DND-41 (cell line): ENCODE measurements around the gene C15orf61.

Experiments
- ATAC-seq: fragments of 200-7000 bp; cut with Tn5 transposase; 3 replicates; pipeline ENCODE4 v1.9.1; 2021; ENCODE audit warnings: low read depth; ENCODE audit not compliant: insufficient read depth
- DNase-seq: peaks from one replicate; pipeline ENCODE4 v3.0.0-alpha.2; 2020
- H2AFZ ChIP-seq: 2 replicates; pipeline ENCODE4 v1.6.0; 2012; ENCODE audit warnings: low read depth, low read length
- H3K27ac ChIP-seq: 2 replicates; pipeline ENCODE4 v1.5.1; 2012; ENCODE audit warnings: low read length, inconsistent platforms
- H3K27me3 ChIP-seq: fragments of 200-600 bp; sonication (generic); 2 replicates; pipeline ENCODE4 v1.6.0; 2012; ENCODE audit warnings: low read length, mild to moderate bottlenecking, inconsistent platforms; ENCODE audit not compliant: insufficient read depth, poor library complexity
- H3K36me3 ChIP-seq: 2 replicates; pipeline ENCODE4 v1.5.1; 2012; ENCODE audit warnings: low read length, inconsistent platforms; ENCODE audit not compliant: insufficient read depth
- H3K4me1 ChIP-seq: 2 replicates; pipeline ENCODE4 v1.5.1; 2012; ENCODE audit warnings: mild to moderate bottlenecking, low read length; ENCODE audit not compliant: insufficient read depth
- H3K4me2 ChIP-seq: 2 replicates; pipeline ENCODE4 v1.6.0; 2012; ENCODE audit warnings: mild to moderate bottlenecking, moderate library complexity, low read length, inconsistent platforms; ENCODE audit not compliant: insufficient read depth
- H3K4me3 ChIP-seq, 2 experiments: fragments of 200-600 bp in 1 of 2; shearing (Covaris generic) in 1 of 2; 2 replicates each; pipeline ENCODE4 v1.5.1; 2012 to 2016; ENCODE audit warnings: inconsistent platforms in 2 of 2, low read length in 2 of 2, mild to moderate bottlenecking in 2 of 2, low read depth in 1 of 2, moderate library complexity in 1 of 2
- H3K79me2 ChIP-seq: 2 replicates; pipeline ENCODE4 v1.6.0; 2012; ENCODE audit warnings: low read length, inconsistent platforms; ENCODE audit not compliant: insufficient read depth
- H3K9ac ChIP-seq: 2 replicates; pipeline ENCODE4 v1.6.0; 2012; ENCODE audit warnings: low read depth, mild to moderate bottlenecking, inconsistent platforms, low read length, moderate library complexity
- H3K9me3 ChIP-seq: 2 replicates; pipeline ENCODE4 v1.5.1; 2012; ENCODE audit warnings: low read length, moderate library complexity, mild to moderate bottlenecking, inconsistent platforms; ENCODE audit not compliant: insufficient read depth, severe bottlenecking
- H4K20me1 ChIP-seq: 2 replicates; pipeline ENCODE4 v1.6.0; 2012; ENCODE audit warnings: low read length; ENCODE audit not compliant: insufficient read depth
- EZH2 ChIP-seq: IDR thresholded peaks from 3 replicates; pipeline ENCODE4 v1.6.1; 2012; ENCODE audit warnings: borderline replicate concordance, low read depth, mild to moderate bottlenecking, moderate library complexity, low read length, inconsistent platforms; ENCODE audit not compliant: severe bottlenecking
- TF ChIP-seq, protein P1 (sequence below): IDR thresholded peaks from 2 replicates; pipeline ENCODE4 v1.5.1; 2012; ENCODE audit warnings: borderline replicate concordance, low read length, moderate library complexity, mild to moderate bottlenecking; ENCODE audit not compliant: poor library complexity, severe bottlenecking; ENCODE audit errors: extremely low read depth

Gene C15orf61

DNA sequence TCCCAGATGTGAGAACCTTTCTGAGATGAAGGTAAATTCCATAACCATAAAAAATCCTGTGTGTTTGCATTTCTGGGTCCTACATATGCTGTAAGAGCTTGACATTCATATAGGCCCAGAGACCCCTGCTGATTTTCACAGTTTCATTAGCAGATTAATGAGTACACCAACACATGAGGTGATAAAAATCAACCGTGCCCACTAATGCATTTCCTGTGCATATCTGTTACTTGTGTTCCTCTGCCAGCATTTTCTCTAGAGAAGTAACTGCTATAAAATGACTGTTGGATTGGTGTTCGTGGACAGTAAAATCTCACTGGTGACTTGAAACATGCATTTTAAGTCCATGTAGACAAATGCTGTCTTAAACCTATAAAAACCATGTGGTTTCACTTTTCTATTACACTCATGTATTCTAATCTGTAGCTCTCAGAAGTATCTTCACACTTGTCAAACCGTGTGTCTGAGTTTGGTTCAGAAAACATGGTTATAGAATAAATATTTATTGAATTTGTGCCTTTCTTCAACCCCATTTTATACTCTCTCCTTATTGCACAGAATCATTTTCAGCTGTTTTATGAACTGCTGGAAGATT lies 36.1 kb downstream of the C15orf61 start:
- H3K79me2 ChIP-seq = peaks cover 16% of the 10 kb centered on the region
- TF ChIP-seq, protein P1, sequence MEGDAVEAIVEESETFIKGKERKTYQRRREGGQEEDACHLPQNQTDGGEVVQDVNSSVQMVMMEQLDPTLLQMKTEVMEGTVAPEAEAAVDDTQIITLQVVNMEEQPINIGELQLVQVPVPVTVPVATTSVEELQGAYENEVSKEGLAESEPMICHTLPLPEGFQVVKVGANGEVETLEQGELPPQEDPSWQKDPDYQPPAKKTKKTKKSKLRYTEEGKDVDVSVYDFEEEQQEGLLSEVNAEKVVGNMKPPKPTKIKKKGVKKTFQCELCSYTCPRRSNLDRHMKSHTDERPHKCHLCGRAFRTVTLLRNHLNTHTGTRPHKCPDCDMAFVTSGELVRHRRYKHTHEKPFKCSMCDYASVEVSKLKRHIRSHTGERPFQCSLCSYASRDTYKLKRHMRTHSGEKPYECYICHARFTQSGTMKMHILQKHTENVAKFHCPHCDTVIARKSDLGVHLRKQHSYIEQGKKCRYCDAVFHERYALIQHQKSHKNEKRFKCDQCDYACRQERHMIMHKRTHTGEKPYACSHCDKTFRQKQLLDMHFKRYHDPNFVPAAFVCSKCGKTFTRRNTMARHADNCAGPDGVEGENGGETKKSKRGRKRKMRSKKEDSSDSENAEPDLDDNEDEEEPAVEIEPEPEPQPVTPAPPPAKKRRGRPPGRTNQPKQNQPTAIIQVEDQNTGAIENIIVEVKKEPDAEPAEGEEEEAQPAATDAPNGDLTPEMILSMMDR = no peak
- no peak overlapping the region for H3K4me2 ChIP-seq
- no peak overlapping the region for H3K4me3 ChIP-seq
- H3K9me3 ChIP-seq = no peaks in the 10 kb centered on the region
- no peaks in the 10 kb centered on the region for H4K20me1 ChIP-seq
- no peaks in the 10 kb centered on the region for H3K27me3 ChIP-seq
- DNase-seq = no peak
- no peak overlapping the region for H2AFZ ChIP-seq
- no peak overlapping the region for H3K9ac ChIP-seq
- no peak for ATAC-seq
- H3K27ac ChIP-seq = no peak overlapping the region
- peaks cover 27% of the 10 kb centered on the region for H3K36me3 ChIP-seq
- peaks cover 8% of the 10 kb centered on the region for H3K4me1 ChIP-seq

- H3K27ac ChIP-seq = no peak overlapping the region
- H3K4me2 ChIP-seq = no peak overlapping the region
- no peaks in the 10 kb centered on the region for H3K9me3 ChIP-seq
- no peak overlapping the region for H3K9ac ChIP-seq
- H4K20me1 ChIP-seq = no peaks in the 10 kb centered on the region
- no peak overlapping the region for H3K4me3 ChIP-seq
- H3K27me3 ChIP-seq = no peaks in the 10 kb centered on the region
- peaks cover 8% of the 10 kb centered on the region for H3K4me1 ChIP-seq
- peaks cover 30% of the 10 kb centered on the region for H3K36me3 ChIP-seq
- ATAC-seq (no peak), DNase-seq (no peak)
- peaks cover 16% of the 10 kb centered on the region for H3K79me2 ChIP-seq
- H2AFZ ChIP-seq = no peak overlapping the region
- TF ChIP-seq, protein P1 = no peak
- TF ChIP-seq EZH2 = no peak
Measured at GRCh38 chr15:67558502-67558901, 37.6 kb downstream of the C15orf61 start.

- H3K27me3 ChIP-seq = no peaks in the 10 kb centered on the region
- no peak overlapping the region for H3K4me3 ChIP-seq
- TF ChIP-seq, protein P1 = no peak
- TF ChIP-seq EZH2 = no peak
- H3K27ac ChIP-seq = no peak overlapping the region
- no peak overlapping the region for H3K4me2 ChIP-seq
- H3K4me1 ChIP-seq = peaks cover 12% of the 10 kb centered on the region
- H3K36me3 ChIP-seq = peaks cover 30% of the 10 kb centered on the region
- H4K20me1 ChIP-seq = no peaks in the 10 kb centered on the region
- no peaks in the 10 kb centered on the region for H3K9me3 ChIP-seq
- no peak overlapping the region for H2AFZ ChIP-seq
- H3K9ac ChIP-seq = no peak overlapping the region
- DNase-seq (no peak), ATAC-seq (no peak)
- peaks cover 16% of the 10 kb centered on the region for H3K79me2 ChIP-seq
Measured at GRCh38 chr15:67559158-67559557, 38.2 kb downstream of the C15orf61 start.

GRCh38 chr15:67559576-67559975 lies 38.6 kb downstream of the C15orf61 start:
- Histone ChIP-seq H2AFZ (no peak overlapping the region), H3K4me1 (peaks cover 16% of the 10 kb centered on the region), H3K79me2 (peaks cover 16% of the 10 kb centered on the region), H3K27ac (no peak overlapping the region), H4K20me1 (no peaks in the 10 kb centered on the region), H3K27me3 (no peaks in the 10 kb centered on the region), H3K4me2 (no peak overlapping the region), H3K36me3 (peaks cover 30% of the 10 kb centered on the region), H3K9ac (no peak overlapping the region), H3K4me3 (no peak overlapping the region), H3K9me3 (no peaks in the 10 kb centered on the region)
- no peak for ATAC-seq
- no peak for DNase-seq
- TF ChIP-seq, protein P1 = no peak
- no peak for TF ChIP-seq EZH2
